ENCODE data around the gene ZNF385A.

DNA sequence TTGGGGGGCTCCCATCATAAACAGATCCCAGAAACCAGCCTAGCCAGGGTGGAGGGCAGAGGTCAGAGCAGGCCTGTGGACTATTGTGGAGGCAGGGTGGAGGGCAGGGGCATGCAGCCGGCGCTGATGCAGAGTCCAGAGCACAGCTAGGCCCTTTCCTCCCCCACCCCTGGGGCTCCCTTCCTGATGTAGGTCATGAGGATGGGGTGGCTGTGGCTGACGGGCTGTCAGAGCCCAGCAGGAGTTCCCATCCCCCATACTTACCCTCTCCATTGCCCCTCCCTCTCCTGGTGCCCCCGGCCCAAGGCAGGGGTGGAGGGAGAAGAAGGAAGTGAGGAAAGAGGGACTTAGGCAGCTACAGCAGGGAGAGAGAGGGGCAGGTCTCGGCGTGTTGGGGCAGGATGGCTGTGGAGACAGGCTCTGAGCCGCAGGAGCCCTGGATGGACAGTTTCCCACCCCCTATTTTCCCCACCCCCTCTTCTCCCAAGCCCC is 5.7 kb upstream of the ZNF385A start:
- TF ChIP-seq ZNF8 (CRISPR knock-in tag; IDR thresholded peaks at IDR 0.05) (no peak), RARB (CRISPR knock-in tag; IDR thresholded peaks at IDR 0.05) (no peak), ZFP3 (CRISPR knock-in tag; IDR thresholded peaks at IDR 0.05) (no peak), ZNF70 (CRISPR knock-in tag; IDR thresholded peaks at IDR 0.05) (no peak), GLIS3 (CRISPR knock-in tag; IDR thresholded peaks at IDR 0.05) (no peak), PPARA (CRISPR knock-in tag; IDR thresholded peaks at IDR 0.05; ENCODE audit: borderline replicate concordance) (no peak), TOX (CRISPR knock-in tag; IDR thresholded peaks at IDR 0.05; ENCODE audit: borderline replicate concordance) (no peak), SNAI2 (CRISPR knock-in tag; IDR thresholded peaks at IDR 0.05) (no peak)
- TF ChIP-seq, protein P1, sequence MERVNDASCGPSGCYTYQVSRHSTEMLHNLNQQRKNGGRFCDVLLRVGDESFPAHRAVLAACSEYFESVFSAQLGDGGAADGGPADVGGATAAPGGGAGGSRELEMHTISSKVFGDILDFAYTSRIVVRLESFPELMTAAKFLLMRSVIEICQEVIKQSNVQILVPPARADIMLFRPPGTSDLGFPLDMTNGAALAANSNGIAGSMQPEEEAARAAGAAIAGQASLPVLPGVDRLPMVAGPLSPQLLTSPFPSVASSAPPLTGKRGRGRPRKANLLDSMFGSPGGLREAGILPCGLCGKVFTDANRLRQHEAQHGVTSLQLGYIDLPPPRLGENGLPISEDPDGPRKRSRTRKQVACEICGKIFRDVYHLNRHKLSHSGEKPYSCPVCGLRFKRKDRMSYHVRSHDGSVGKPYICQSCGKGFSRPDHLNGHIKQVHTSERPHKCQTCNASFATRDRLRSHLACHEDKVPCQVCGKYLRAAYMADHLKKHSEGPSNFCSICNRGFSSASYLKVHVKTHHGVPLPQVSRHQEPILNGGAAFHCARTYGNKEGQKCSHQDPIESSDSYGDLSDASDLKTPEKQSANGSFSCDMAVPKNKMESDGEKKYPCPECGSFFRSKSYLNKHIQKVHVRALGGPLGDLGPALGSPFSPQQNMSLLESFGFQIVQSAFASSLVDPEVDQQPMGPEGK (CRISPR knock-in tag; IDR thresholded peaks at IDR 0.05; ENCODE audit: borderline replicate concordance) = no peak
- TF ChIP-seq, protein P2, sequence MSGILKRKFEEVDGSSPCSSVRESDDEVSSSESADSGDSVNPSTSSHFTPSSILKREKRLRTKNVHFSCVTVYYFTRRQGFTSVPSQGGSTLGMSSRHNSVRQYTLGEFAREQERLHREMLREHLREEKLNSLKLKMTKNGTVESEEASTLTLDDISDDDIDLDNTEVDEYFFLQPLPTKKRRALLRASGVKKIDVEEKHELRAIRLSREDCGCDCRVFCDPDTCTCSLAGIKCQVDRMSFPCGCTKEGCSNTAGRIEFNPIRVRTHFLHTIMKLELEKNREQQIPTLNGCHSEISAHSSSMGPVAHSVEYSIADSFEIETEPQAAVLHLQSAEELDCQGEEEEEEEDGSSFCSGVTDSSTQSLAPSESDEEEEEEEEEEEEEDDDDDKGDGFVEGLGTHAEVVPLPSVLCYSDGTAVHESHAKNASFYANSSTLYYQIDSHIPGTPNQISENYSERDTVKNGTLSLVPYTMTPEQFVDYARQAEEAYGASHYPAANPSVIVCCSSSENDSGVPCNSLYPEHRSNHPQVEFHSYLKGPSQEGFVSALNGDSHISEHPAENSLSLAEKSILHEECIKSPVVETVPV (CRISPR knock-in tag; IDR thresholded peaks at IDR 0.05) = no peak
- TF ChIP-seq, protein P3, sequence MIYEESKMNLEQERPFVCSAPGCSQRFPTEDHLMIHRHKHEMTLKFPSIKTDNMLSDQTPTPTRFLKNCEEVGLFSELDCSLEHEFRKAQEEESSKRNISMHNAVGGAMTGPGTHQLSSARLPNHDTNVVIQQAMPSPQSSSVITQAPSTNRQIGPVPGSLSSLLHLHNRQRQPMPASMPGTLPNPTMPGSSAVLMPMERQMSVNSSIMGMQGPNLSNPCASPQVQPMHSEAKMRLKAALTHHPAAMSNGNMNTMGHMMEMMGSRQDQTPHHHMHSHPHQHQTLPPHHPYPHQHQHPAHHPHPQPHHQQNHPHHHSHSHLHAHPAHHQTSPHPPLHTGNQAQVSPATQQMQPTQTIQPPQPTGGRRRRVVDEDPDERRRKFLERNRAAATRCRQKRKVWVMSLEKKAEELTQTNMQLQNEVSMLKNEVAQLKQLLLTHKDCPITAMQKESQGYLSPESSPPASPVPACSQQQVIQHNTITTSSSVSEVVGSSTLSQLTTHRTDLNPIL (CRISPR knock-in tag; IDR thresholded peaks at IDR 0.05; ENCODE audit: low read depth) = no peak
- TF ChIP-seq, protein P4, sequence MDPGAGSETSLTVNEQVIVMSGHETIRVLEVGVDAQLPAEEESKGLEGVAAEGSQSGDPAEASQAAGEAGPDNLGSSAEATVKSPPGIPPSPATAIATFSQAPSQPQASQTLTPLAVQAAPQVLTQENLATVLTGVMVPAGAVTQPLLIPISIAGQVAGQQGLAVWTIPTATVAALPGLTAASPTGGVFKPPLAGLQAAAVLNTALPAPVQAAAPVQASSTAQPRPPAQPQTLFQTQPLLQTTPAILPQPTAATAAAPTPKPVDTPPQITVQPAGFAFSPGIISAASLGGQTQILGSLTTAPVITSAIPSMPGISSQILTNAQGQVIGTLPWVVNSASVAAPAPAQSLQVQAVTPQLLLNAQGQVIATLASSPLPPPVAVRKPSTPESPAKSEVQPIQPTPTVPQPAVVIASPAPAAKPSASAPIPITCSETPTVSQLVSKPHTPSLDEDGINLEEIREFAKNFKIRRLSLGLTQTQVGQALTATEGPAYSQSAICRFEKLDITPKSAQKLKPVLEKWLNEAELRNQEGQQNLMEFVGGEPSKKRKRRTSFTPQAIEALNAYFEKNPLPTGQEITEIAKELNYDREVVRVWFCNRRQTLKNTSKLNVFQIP (CRISPR knock-in tag; IDR thresholded peaks at IDR 0.05; ENCODE audit: borderline replicate concordance, low read depth) = no peak

All from SK-N-SH treated with all-trans-retinoic acid at 6 μM for 48 hours (cell line).